OCI-LY3 (cell line): ENCODE results near the gene RIPPLY2.

Experiments used
- EZH2phosphoT487 ChIP-seq: fragments of 200-600 bp; shearing (Covaris generic); IDR thresholded peaks from 2 replicates; pipeline ENCODE4 v1.6.1; 2018; ENCODE audit warnings: antibody characterized with exemption, mixed run types, low read depth
- TF ChIP-seq, protein P1 (sequence below): fragments of 200-600, 300-600 bp; sonication (generic); IDR thresholded peaks from 2 replicates; pipeline ENCODE4 v1.5.1; 2014; ENCODE audit warnings: antibody characterized with exemption, low read length, low read depth

DNA sequence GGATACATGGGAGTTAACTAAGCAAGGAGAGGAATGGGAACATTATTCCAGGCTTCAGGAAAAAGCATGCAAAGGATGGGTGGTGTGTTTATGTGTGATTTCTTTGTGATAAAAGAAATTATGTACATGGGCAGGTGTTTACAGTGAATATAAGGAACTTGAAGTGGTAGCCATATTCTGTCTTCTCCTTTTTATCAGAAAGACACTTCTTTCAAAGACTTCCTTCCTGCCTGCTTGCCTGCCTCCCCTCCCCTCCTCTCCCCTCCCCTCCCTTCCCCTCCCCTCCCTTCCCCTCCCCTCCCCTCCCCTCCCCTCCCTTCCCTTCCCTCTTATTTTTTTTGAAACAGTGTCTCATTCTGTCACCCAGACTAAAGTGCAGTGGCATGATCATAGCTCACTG lies 20.7 kb downstream of the RIPPLY2 start:
- TF ChIP-seq, protein P1, sequence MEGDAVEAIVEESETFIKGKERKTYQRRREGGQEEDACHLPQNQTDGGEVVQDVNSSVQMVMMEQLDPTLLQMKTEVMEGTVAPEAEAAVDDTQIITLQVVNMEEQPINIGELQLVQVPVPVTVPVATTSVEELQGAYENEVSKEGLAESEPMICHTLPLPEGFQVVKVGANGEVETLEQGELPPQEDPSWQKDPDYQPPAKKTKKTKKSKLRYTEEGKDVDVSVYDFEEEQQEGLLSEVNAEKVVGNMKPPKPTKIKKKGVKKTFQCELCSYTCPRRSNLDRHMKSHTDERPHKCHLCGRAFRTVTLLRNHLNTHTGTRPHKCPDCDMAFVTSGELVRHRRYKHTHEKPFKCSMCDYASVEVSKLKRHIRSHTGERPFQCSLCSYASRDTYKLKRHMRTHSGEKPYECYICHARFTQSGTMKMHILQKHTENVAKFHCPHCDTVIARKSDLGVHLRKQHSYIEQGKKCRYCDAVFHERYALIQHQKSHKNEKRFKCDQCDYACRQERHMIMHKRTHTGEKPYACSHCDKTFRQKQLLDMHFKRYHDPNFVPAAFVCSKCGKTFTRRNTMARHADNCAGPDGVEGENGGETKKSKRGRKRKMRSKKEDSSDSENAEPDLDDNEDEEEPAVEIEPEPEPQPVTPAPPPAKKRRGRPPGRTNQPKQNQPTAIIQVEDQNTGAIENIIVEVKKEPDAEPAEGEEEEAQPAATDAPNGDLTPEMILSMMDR: no peak
- TF ChIP-seq EZH2phosphoT487: no peak
